ENCODE measurements around the gene ZDHHC14. TPM values are rescaled to one million over a fixed set of nuclear protein-coding genes. Genes with fewer than 3 reads are reported as not detected.

Gene ZDHHC14
- total RNA-seq, 1 experiment from 2014 or later = 3.2 TPM

- peak overlapping the region; percentile 58 for H3K27ac Mint-ChIP-seq (ENCODE audit: low read depth, unreplicated experiment)
- no peaks in the 10 kb centered on the region for H3K27me3 Mint-ChIP-seq (ENCODE audit: insufficient read depth, unreplicated experiment)
- ChIA-PET CTCF (interaction anchor here (0.6 to 2.4 kb wide), 5 partner anchors 9 to 368 kb away, joined by 3 to 17 read pairs (median 4); no protein-coding TSS in a partner anchor), POLR2A (interaction anchor here (0.7 to 2.6 kb wide), 9 partner anchors 11 to 670 kb away, joined by 3 to 18 read pairs (median 4); no protein-coding TSS in a partner anchor)
- no TSS peak for BruUV-seq (replicated peaks)
- H3K4me1 Mint-ChIP-seq (ENCODE audit: insufficient read depth, unreplicated experiment) = no peaks in the 10 kb centered on the region
- intact Hi-C loops (cut with micrococcal nuclease) = loop anchor here (1.0 kb wide), 1 partner anchor 32 kb away; no protein-coding TSS in a partner anchor
- H3K4me3 Mint-ChIP-seq (ENCODE audit: unreplicated experiment) = no peak overlapping the region
- no peaks in the 10 kb centered on the region for H3K9me3 Mint-ChIP-seq (ENCODE audit: unreplicated experiment)
- TF ChIP-seq CTCF (IDR thresholded peaks at IDR 0.05; ENCODE audit: unreplicated experiment) = no peak
- peak; percentile 64 for DNase-seq (ENCODE audit: unreplicated experiment)
- H3K36me3 Mint-ChIP-seq (ENCODE audit: insufficient read depth, unreplicated experiment) = no peaks in the 10 kb centered on the region
Observed at GRCh38 chr6:157682856-157683481, 302.0 kb downstream of the ZDHHC14 start.

GRCh38 chr6:157683707-157684106 lies 302.7 kb downstream of the ZDHHC14 start:
- H3K4me1 Mint-ChIP-seq (ENCODE audit: insufficient read depth, unreplicated experiment) = no peaks in the 10 kb centered on the region
- H3K27ac Mint-ChIP-seq (ENCODE audit: low read depth, unreplicated experiment) = peak overlapping the region; percentile 58
- H3K27me3 Mint-ChIP-seq (ENCODE audit: insufficient read depth, unreplicated experiment) = no peaks in the 10 kb centered on the region
- H3K4me3 Mint-ChIP-seq (ENCODE audit: unreplicated experiment) = no peak overlapping the region
- TF ChIP-seq CTCF (IDR thresholded peaks at IDR 0.05; ENCODE audit: unreplicated experiment) = no peak
- no TSS peak for BruUV-seq (replicated peaks)
- H3K36me3 Mint-ChIP-seq (ENCODE audit: insufficient read depth, unreplicated experiment) = no peaks in the 10 kb centered on the region
- DNase-seq (ENCODE audit: unreplicated experiment) = no peak
- no peaks in the 10 kb centered on the region for H3K9me3 Mint-ChIP-seq (ENCODE audit: unreplicated experiment)
- ChIA-PET CTCF (interaction anchor here (0.7 to 2.4 kb wide), 3 partner anchors 17 to 387 kb away, joined by 3 to 17 read pairs (median 4); no protein-coding TSS in a partner anchor), POLR2A (interaction anchor here (0.7 to 2.6 kb wide), 5 partner anchors 32 to 358 kb away, joined by 3 to 18 read pairs (median 4); no protein-coding TSS in a partner anchor)
- intact Hi-C loops (cut with micrococcal nuclease) = loop anchor here (1.0 kb wide), 1 partner anchor 32 kb away; no protein-coding TSS in a partner anchor

- TF ChIP-seq CTCF (IDR thresholded peaks at IDR 0.05; ENCODE audit: unreplicated experiment) = no peak
Observed at GRCh38 chr6:157684620-157685299, 303.8 kb downstream of the ZDHHC14 start.

GRCh38 chr6:157685596-157686280 lies 304.7 kb downstream of the ZDHHC14 start:
- H3K27ac Mint-ChIP-seq (ENCODE audit: low read depth, unreplicated experiment) = no peak overlapping the region
- intact Hi-C loops (cut with micrococcal nuclease) = no loop called here
- ChIA-PET CTCF (no interaction called here), POLR2A (no interaction called here)
- H3K36me3 Mint-ChIP-seq (ENCODE audit: insufficient read depth, unreplicated experiment) = no peaks in the 10 kb centered on the region
- H3K4me1 Mint-ChIP-seq (ENCODE audit: insufficient read depth, unreplicated experiment) = no peaks in the 10 kb centered on the region
- no peaks in the 10 kb centered on the region for H3K9me3 Mint-ChIP-seq (ENCODE audit: unreplicated experiment)
- no peaks in the 10 kb centered on the region for H3K27me3 Mint-ChIP-seq (ENCODE audit: insufficient read depth, unreplicated experiment)
- H3K4me3 Mint-ChIP-seq (ENCODE audit: unreplicated experiment) = no peak overlapping the region
- no peak for TF ChIP-seq CTCF (IDR thresholded peaks at IDR 0.05; ENCODE audit: unreplicated experiment)
- DNase-seq (ENCODE audit: unreplicated experiment) = no peak
- BruUV-seq (replicated peaks) = no TSS peak

More at GRCh38 chr6:157684620-157685299, 303.8 kb downstream of the ZDHHC14 start:
- Mint-ChIP-seq H3K4me1 (ENCODE audit: insufficient read depth, unreplicated experiment) (no peaks in the 10 kb centered on the region), H3K4me3 (ENCODE audit: unreplicated experiment) (no peak overlapping the region), H3K36me3 (ENCODE audit: insufficient read depth, unreplicated experiment) (no peaks in the 10 kb centered on the region), H3K9me3 (ENCODE audit: unreplicated experiment) (no peaks in the 10 kb centered on the region), H3K27me3 (ENCODE audit: insufficient read depth, unreplicated experiment) (no peaks in the 10 kb centered on the region), H3K27ac (ENCODE audit: low read depth, unreplicated experiment) (no peak overlapping the region)
- intact Hi-C loops (cut with micrococcal nuclease) = no loop called here
- CTCF ChIA-PET = interaction anchor here (2.4 kb wide), 1 partner anchor 18 kb away, joined by 17 read pairs; no protein-coding TSS in a partner anchor
- DNase-seq (ENCODE audit: unreplicated experiment) = no peak
- POLR2A ChIA-PET = interaction anchor here (2.6 kb wide), 1 partner anchor 31 kb away, joined by 18 read pairs; no protein-coding TSS in a partner anchor
- BruUV-seq (replicated peaks) = no TSS peak

Measured in MCF 10A (cell line).